T-cell (primary cell): ENCODE data around the gene LRRC42. TPM values are rescaled to one million over a fixed set of nuclear protein-coding genes. Genes with fewer than 3 reads are reported as not detected.

Experiments
- ATAC-seq, 4 experiments: fragments of 200-7000 bp in 3 of 4; fragments of 150-1000 bp in 1 of 4; cut with Tn5 transposase; replicated peaks in 1 of 4; 1 replicate in 3 of 4; 2 replicates in 1 of 4; pipeline ENCODE4 v1.10.0; 2021; ENCODE audit warnings: moderate library complexity in 3 of 4, mild to moderate bottlenecking in 2 of 4, moderate number of reproducible peaks in 1 of 4
- CTCF ChIA-PET, 2 donors: fragments of 300-600 bp; sonication (Branson Sonifier 250); formaldehyde crosslinking; loops; one replicate each; lab custom pipeline; 2022; ENCODE audit warnings: antibody characterized with exemption in 2 of 2; lab: Charles Lee
- POLR2A ChIA-PET, 2 donors: fragments of 300-600 bp; sonication (Branson Sonifier 250); formaldehyde crosslinking; loops; one replicate each; lab custom pipeline; 2022; ENCODE audit warnings: antibody characterized with exemption in 2 of 2; lab: Charles Lee
- DNase-seq, 35 experiments: peaks; one replicate each; pipeline versions ENCODE4 v3.0.0 to v3.0.0-alpha.2; 2013 to 2023
- H3K27ac ChIP-seq: one replicate; pipeline ENCODE4 v1.5.1; 2013; ENCODE audit warnings: low read length
- H3K27me3 ChIP-seq, 2 experiments: replicated peaks in 1 of 2; 1 replicate in 1 of 2; 2 replicates in 1 of 2; pipeline versions ENCODE4 v1.6.1 to v1.7.0; 2013; ENCODE audit warnings: low read length in 1 of 2, mixed read lengths in 1 of 2; ENCODE audit not compliant: control insufficient read depth in 2 of 2, insufficient read depth in 2 of 2; ENCODE audit errors: extremely low read depth in 1 of 2
- H3K36me3 ChIP-seq, 2 donors: 1 replicate in 1 of 2; 2 replicates in 1 of 2; pipeline versions ENCODE4 v1.6.1 to v1.7.0; 2013; ENCODE audit warnings: low read length in 1 of 2; ENCODE audit not compliant: control insufficient read depth in 2 of 2, insufficient read depth in 1 of 2; ENCODE audit errors: extremely low read depth in 1 of 2
- H3K4me1 ChIP-seq, 2 experiments: 1 replicate in 1 of 2; 2 replicates in 1 of 2; pipeline versions ENCODE4 v1.6.1 to v1.7.0; 2013; ENCODE audit warnings: low read length in 2 of 2, mixed read lengths in 1 of 2; ENCODE audit not compliant: insufficient read depth in 2 of 2, control insufficient read depth in 1 of 2; ENCODE audit errors: extremely low read depth in 1 of 2
- H3K4me3 ChIP-seq, 2 donors: 1 replicate in 1 of 2; 2 replicates in 1 of 2; pipeline versions ENCODE4 v1.5.1 to v1.7.0; 2013; ENCODE audit warnings: mild to moderate bottlenecking in 2 of 2, low read length in 1 of 2, moderate library complexity in 1 of 2; ENCODE audit not compliant: control insufficient read depth in 1 of 2; ENCODE audit errors: extremely low read depth in 1 of 2
- H3K9me3 ChIP-seq: 2 replicates; pipeline ENCODE4 v1.7.0; 2013
- H3K27ac Mint-ChIP-seq, 2 donors: one replicate each; pipeline ENCODE4 v1.8.0; 2020 to 2021; ENCODE audit warnings: mild to moderate bottlenecking in 2 of 2, mixed read lengths in 2 of 2
- H3K27me3 Mint-ChIP-seq, 2 donors: one replicate each; pipeline ENCODE4 v1.8.0; 2021 to 2022; ENCODE audit warnings: mixed read lengths in 2 of 2
- H3K36me3 Mint-ChIP-seq: one replicate; pipeline ENCODE4 v1.8.0; 2021; ENCODE audit warnings: mixed read lengths
- H3K4me1 Mint-ChIP-seq, 3 donors: one replicate each; pipeline ENCODE4 v1.8.0; 2020 to 2022; ENCODE audit warnings: mixed read lengths in 3 of 3, mild to moderate bottlenecking in 1 of 3
- H3K4me3 Mint-ChIP-seq, 3 donors: one replicate each; pipeline ENCODE4 v1.8.0; 2020 to 2022; ENCODE audit warnings: mild to moderate bottlenecking in 3 of 3, mixed read lengths in 3 of 3, moderate library complexity in 3 of 3
- H3K9me3 Mint-ChIP-seq, 3 donors: one replicate each; pipeline ENCODE4 v1.8.0; 2020 to 2022; ENCODE audit warnings: mixed read lengths in 3 of 3
- WGBS: methylation state at CpG from one replicate; pipeline ENCODE4 v1.1.5; 2013; ENCODE audit warnings: missing lambda C conversion rate; ENCODE audit not compliant: insufficient coverage; 5-methylcytosine and 5-hydroxymethylcytosine counted together
- total RNA-seq, 35 experiments: library from RNA in 6 of 35; stranded (reverse) in 6 of 35; fragments of 120-200 nt in 1 of 35; gene quantifications; one replicate each; pipeline versions ENCODE4 v1.2.1 to v1.2.4 and lab custom pipeline; 2013 to 2026

The LRRC42 gene
- total RNA-seq, 5 donors from 2014 or later (not counting 1 experiment from before 2014, with no cell fraction given), result 6.3 to 8.8 (median 7.9) TPM

GRCh38 chr1:54014009-54014629, 68.0 kb downstream of the LRRC42 start:
- ATAC-seq (no peak), DNase-seq (no peak)
- H3K4me1 ChIP-seq, result no peaks in the 10 kb centered on the region
- no peak overlapping the region for H3K27ac Mint-ChIP-seq
- peaks cover 0 to 37% of the 10 kb centered on the region in 2 experiments for H3K27me3 ChIP-seq
- no peaks in the 10 kb centered on the region for H3K36me3 ChIP-seq
- no peaks in the 10 kb centered on the region for H3K9me3 Mint-ChIP-seq
- H3K9me3 ChIP-seq, result no peaks in the 10 kb centered on the region
- H3K4me3 Mint-ChIP-seq, result no peak overlapping the region
- no peak overlapping the region for H3K27ac ChIP-seq
- WGBS, result 64% methylated on average over 11 of the region's 17 CpGs
- H3K4me3 ChIP-seq, result no peak overlapping the region
- POLR2A ChIA-PET, result no interaction called here
- no peaks in the 10 kb centered on the region for H3K36me3 Mint-ChIP-seq
- no peaks in the 10 kb centered on the region for H3K4me1 Mint-ChIP-seq
- CTCF ChIA-PET, result interaction anchor here in 1 of 2 donors (0.6 kb wide), 1 partner anchor 30 kb away, joined by 4 read pairs; no protein-coding TSS in a partner anchor
- peaks cover 0 to 18% of the 10 kb centered on the region in 2 donors for H3K27me3 Mint-ChIP-seq

GRCh38 chr1:54016343-54017282, 70.5 kb downstream of the LRRC42 start:
- Histone ChIP-seq H3K4me1 (no peaks in the 10 kb centered on the region), H3K4me3 (no peak overlapping the region), H3K9me3 (no peaks in the 10 kb centered on the region), H3K27me3 (peaks cover 0 to 29% of the 10 kb centered on the region in 2 experiments), H3K27ac (no peak overlapping the region), H3K36me3 (no peaks in the 10 kb centered on the region)
- Mint-ChIP-seq H3K9me3 (no peaks in the 10 kb centered on the region), H3K36me3 (no peaks in the 10 kb centered on the region), H3K27me3 (peaks cover 0 to 12% of the 10 kb centered on the region in 2 donors), H3K4me1 (no peaks in the 10 kb centered on the region), H3K4me3 (no peak overlapping the region), H3K27ac (no peak overlapping the region)
- DNase-seq (no peak), ATAC-seq (no peak)
- CTCF ChIA-PET, result no interaction called here
- 78% methylated on average over 3 of the region's 8 CpGs for WGBS
- POLR2A ChIA-PET, result no interaction called here

Other genes with a start within 250 kb of the LRRC42 start
- gene GLIS1, start 207.2 kb upstream of the LRRC42 start, total RNA-seq, result not detected
- gene NDC1, start 108.1 kb upstream of the LRRC42 start, total RNA-seq, result 10 to 100 TPM in 4 of 5 donors, 1 to 10 TPM in 1; 5.6 to 13.3 (median 12.2) TPM
- gene YIPF1, start 56.6 kb upstream of the LRRC42 start, total RNA-seq, result 10 to 100 TPM; 11.5 to 17.2 (median 14.5) TPM
- gene DIO1, start 52.2 kb upstream of the LRRC42 start, total RNA-seq, result not detected
- gene IFT25, start 651 bp upstream of the LRRC42 start, total RNA-seq, result 10 to 100 TPM; 24.5 to 33.1 (median 31.2) TPM
- gene LDLRAD1, start 71.8 kb downstream of the LRRC42 start, total RNA-seq, result not detected
- gene TMEM59, start 106.9 kb downstream of the LRRC42 start, total RNA-seq, result 100 to 1,000 TPM; 138 to 193 (median 174) TPM
- 10 to 100 TPM in 2 of 5 donors, 1 to 10 TPM in 3; 5.9 to 12.8 (median 9.7) TPM for gene TCEANC2, start 107.3 kb downstream of the LRRC42 start, total RNA-seq
- gene CDCP2, start 206.7 kb downstream of the LRRC42 start, total RNA-seq, result under 1 TPM in 3 of 5 donors, not detected in 2; 0.25 to 0.35 (median 0.35) TPM